ENCODE measurements around the gene RMI2.

- TF ChIP-seq POLR2AphosphoS5 (IDR thresholded peaks at IDR 0.05; ENCODE audit: low read depth, low read length) (no peak), CTCF (IDR thresholded peaks at IDR 0.05) (no peak)
- TF ChIP-seq, protein P1, sequence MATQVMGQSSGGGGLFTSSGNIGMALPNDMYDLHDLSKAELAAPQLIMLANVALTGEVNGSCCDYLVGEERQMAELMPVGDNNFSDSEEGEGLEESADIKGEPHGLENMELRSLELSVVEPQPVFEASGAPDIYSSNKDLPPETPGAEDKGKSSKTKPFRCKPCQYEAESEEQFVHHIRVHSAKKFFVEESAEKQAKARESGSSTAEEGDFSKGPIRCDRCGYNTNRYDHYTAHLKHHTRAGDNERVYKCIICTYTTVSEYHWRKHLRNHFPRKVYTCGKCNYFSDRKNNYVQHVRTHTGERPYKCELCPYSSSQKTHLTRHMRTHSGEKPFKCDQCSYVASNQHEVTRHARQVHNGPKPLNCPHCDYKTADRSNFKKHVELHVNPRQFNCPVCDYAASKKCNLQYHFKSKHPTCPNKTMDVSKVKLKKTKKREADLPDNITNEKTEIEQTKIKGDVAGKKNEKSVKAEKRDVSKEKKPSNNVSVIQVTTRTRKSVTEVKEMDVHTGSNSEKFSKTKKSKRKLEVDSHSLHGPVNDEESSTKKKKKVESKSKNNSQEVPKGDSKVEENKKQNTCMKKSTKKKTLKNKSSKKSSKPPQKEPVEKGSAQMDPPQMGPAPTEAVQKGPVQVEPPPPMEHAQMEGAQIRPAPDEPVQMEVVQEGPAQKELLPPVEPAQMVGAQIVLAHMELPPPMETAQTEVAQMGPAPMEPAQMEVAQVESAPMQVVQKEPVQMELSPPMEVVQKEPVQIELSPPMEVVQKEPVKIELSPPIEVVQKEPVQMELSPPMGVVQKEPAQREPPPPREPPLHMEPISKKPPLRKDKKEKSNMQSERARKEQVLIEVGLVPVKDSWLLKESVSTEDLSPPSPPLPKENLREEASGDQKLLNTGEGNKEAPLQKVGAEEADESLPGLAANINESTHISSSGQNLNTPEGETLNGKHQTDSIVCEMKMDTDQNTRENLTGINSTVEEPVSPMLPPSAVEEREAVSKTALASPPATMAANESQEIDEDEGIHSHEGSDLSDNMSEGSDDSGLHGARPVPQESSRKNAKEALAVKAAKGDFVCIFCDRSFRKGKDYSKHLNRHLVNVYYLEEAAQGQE (IDR thresholded peaks at IDR 0.05; ENCODE audit: insufficient read depth in 1 of 2, low read depth in 2 of 2, low read length in 1 of 2): no peak
Observed at GRCh38 chr16:11389631-11390565, 44.6 kb downstream of the RMI2 start.
